Measurements from ENCODE around the gene MTOR.

- TF ChIP-seq, protein P1, sequence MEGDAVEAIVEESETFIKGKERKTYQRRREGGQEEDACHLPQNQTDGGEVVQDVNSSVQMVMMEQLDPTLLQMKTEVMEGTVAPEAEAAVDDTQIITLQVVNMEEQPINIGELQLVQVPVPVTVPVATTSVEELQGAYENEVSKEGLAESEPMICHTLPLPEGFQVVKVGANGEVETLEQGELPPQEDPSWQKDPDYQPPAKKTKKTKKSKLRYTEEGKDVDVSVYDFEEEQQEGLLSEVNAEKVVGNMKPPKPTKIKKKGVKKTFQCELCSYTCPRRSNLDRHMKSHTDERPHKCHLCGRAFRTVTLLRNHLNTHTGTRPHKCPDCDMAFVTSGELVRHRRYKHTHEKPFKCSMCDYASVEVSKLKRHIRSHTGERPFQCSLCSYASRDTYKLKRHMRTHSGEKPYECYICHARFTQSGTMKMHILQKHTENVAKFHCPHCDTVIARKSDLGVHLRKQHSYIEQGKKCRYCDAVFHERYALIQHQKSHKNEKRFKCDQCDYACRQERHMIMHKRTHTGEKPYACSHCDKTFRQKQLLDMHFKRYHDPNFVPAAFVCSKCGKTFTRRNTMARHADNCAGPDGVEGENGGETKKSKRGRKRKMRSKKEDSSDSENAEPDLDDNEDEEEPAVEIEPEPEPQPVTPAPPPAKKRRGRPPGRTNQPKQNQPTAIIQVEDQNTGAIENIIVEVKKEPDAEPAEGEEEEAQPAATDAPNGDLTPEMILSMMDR (conservative IDR thresholded peaks at IDR 0.05 in 1 of 2, IDR thresholded peaks at IDR 0.05 in 1 of 2; ENCODE audit: extremely low read depth in 1 of 2, insufficient read depth in 1 of 2, low read depth in 1 of 2, low read length in 2 of 2), result no peak
- TF ChIP-seq EZH2 (IDR thresholded peaks at IDR 0.05; ENCODE audit: borderline replicate concordance, low read length), result no peak
Observed at GRCh38 chr1:11143401-11143800, 119.0 kb downstream of the MTOR start.

All from mammary epithelial cell (primary cell).